GM19025 (cell line): ENCODE results near the gene ALB.

Source experiments
- ATAC-seq: cut with Tn5 transposase; IDR thresholded peaks from one replicate; pipeline ENCODE4 v1.9.1; 2021; ENCODE audit warnings: mild to moderate bottlenecking, low read depth, moderate library complexity; ENCODE audit not compliant: unreplicated experiment

Gene ALB

GRCh38 chr4:73408181-73408867 is 4.2 kb downstream of the ALB start:
- no peak for ATAC-seq

- no peak for ATAC-seq
Observed at GRCh38 chr4:73409012-73409862, 5.2 kb downstream of the ALB start.

GRCh38 chr4:73409978-73410548 is 6.0 kb downstream of the ALB start:
- ATAC-seq = no peak

GRCh38 chr4:73410916-73411730 is 7.0 kb downstream of the ALB start:
- ATAC-seq = no peak

GRCh38 chr4:73411731-73412414 is 7.8 kb downstream of the ALB start:
- no peak for ATAC-seq

GRCh38 chr4:73413294-73413755 is 9.2 kb downstream of the ALB start:
- no peak for ATAC-seq

GRCh38 chr4:73414936-73415271 is 10.8 kb downstream of the ALB start:
- ATAC-seq = no peak

GRCh38 chr4:73415807-73416238 is 11.7 kb downstream of the ALB start:
- ATAC-seq = no peak

GRCh38 chr4:73416423-73417087 is 12.5 kb downstream of the ALB start:
- no peak for ATAC-seq

GRCh38 chr4:73417342-73417741 is 13.3 kb downstream of the ALB start:
- ATAC-seq = no peak

- ATAC-seq = no peak
Observed at GRCh38 chr4:73417973-73418372, 13.9 kb downstream of the ALB start.

GRCh38 chr4:73418677-73419076 is 14.6 kb downstream of the ALB start:
- no peak for ATAC-seq

- no peak for ATAC-seq
Observed at GRCh38 chr4:73419106-73420038, 15.3 kb downstream of the ALB start.

GRCh38 chr4:73420615-73421014 is 16.5 kb downstream of the ALB start:
- ATAC-seq = no peak

- ATAC-seq = no peak
Observed at GRCh38 chr4:73421708-73422457, 17.8 kb downstream of the ALB start.

- no peak for ATAC-seq
Observed at GRCh38 chr4:73422458-73422752, 18.3 kb downstream of the ALB start.

- no peak for ATAC-seq
Observed at GRCh38 chr4:73423184-73423583, 19.1 kb downstream of the ALB start.

- ATAC-seq = no peak
Observed at GRCh38 chr4:73426666-73427065, 22.6 kb downstream of the ALB start.
